GM19023 (cell line): ENCODE results near the gene CAMP.
"Not testable (repeated sequence)": the region's sequence is repeated elsewhere in the genome, so short reads cannot be mapped to it uniquely, and the experiment has no call there.

Experiments
- ATAC-seq: cut with Tn5 transposase; IDR thresholded peaks from one replicate; pipeline ENCODE4 v1.9.1; 2021; ENCODE audit warnings: mild to moderate bottlenecking, moderate library complexity; ENCODE audit not compliant: unreplicated experiment

Gene CAMP

DNA sequence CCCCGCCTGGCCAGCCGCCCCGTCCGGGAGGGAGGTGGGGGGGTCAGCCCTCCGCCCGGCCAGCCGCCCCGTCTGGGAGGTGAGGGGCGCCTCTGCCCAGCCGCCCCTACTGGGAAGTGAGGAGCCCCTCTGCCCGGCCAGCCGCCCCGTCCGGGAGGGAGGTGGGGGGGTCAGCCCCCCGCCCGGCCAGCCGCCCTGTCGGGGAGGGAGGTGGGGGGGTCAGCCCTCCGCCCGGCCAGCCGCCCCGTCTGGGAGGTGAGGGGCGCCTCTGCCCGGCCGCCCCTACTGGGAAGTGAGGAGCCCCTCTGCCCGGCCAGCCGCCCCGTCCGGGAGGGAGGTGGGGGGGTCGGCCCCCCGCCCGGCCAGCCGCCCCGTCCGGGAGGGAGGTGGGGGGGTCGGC is 11.5 kb upstream of the CAMP start:
- not testable (repeated sequence) for ATAC-seq

DNA sequence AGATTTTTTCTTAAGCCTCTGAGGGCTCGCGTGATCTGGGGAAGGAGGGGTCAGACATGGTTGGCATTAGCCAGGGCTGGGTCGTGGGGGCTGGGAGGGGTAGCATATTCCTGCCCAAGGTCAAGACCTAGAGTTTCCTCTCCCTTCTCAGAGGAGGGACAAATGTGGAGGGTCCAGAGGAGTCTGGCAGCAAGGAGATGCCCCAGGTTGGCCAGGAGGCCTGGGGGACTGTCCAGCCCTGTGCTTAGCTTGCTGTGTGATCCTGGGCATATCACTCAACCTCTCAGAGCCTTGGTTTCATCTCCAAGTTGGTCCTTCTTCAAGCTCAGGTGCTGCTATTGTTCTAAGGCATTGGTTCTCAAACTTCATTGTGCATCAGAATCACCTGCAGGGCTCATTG is 9.1 kb upstream of the CAMP start:
- ATAC-seq: no peak

DNA sequence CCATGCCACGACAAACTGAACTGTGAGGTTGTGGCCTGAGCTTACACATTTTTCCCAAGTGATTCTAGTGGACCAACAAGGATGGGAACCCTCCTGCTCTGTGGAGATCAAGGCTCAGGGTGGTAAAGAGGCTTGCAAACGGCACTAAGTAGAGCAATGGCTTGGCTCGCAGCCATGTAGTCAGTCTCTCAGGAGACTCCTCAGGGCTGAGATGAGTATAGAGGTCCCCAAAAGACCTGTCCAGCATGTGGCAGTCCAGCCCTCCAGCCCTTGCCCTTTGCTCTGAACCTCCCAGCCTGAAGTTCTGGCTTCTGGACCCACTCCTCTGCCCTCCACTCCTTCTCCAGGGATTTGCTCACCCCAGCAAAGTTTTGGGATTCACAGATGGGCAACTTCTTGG is 8.3 kb upstream of the CAMP start:
- ATAC-seq: no peak

DNA sequence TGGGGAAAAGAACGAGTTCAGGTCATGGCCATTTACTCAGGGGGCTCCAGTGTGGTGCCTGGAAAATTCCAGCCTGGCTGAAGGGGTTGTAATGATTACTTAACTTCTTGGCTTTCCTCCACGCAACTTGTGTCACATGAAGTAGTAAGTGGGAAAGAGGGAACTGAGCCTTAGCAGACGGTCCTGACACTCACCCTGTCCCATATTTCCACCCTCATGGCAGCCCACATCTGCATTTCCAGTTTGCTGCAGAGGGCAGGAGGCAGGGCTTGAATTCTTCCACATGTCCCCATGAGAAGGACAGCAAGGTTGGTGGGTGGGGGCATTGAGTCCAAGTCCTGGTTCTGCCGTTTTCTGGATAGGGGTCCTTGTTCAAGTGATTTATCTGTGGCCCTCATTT is 7.8 kb upstream of the CAMP start:
- no peak for ATAC-seq

DNA sequence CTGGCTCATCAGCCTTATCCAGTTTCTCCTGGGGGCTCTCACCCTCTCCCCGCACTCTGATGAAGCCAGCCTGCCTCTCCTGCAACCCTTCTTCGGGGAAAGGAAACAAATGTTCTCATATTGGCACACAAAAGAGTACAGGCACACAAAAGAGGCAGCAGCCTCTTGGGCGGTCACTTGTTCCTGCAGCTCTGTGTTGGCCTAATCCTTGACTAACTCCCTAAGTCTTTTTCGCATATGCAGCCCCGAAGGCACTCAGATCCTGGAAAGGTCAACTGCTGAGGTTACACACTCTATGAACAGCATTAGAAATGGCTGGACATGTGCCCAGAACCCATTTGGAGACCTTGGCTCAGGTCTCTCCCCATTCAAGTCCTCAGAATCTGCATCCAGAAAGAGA is 7.4 kb upstream of the CAMP start:
- no peak for ATAC-seq

DNA sequence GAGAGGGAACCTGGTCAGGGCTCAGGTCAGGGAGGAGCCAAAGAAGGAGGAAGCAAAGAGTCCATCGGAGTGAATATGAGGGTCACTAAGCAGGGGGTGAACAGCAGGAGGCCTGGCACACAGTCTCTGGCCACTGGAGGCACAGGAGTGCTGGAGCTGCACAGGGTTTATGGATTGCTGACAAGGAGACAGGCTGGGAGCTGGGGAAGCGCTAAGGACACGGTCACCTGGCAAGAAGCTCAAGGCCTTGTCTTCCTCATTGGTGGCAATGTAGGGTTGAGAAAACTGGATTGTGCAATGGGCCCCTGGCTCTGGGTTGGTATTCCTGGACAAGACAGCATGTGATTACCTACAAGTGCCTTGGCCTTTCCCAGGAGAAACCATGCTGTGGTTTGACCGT is 5.8 kb upstream of the CAMP start:
- no peak for ATAC-seq

DNA sequence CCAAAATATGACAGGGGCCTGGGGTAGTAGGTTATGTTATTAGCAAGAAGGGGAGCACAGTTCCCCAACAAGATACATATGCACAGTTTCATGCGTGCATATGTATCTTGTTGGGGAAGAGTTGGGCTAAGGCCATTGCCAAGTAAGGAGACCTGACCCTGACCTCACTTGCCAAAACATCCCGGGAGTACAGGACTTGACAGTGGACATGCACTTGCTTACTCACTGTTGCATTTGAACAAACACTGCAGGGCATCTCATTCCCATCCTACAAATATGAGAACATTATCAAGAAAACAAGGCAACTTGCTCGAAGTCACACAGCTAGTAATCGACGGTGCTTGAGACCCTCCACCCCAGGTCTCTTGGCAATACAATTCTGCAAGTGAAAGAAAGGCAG is 4.8 kb upstream of the CAMP start:
- ATAC-seq: no peak

DNA sequence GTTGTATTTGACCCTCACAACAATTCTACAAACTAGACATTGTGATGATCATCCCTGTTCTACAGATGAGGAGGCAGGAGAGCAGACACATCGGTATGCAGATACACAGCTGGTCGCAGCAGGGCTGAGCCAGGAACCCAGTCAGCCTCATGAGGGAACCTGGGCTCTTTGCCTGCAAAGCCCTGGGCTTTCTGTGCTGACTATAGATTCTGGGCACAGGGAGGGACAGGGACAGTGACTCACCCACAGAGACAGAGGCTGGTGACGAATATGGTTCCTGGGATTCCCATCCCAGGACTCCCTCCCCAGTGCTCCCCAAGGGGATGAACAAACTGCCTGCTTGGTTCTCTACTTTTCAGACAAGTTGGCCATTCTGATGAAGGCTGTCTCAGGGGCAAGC is 3.8 kb upstream of the CAMP start:
- ATAC-seq: no peak

DNA sequence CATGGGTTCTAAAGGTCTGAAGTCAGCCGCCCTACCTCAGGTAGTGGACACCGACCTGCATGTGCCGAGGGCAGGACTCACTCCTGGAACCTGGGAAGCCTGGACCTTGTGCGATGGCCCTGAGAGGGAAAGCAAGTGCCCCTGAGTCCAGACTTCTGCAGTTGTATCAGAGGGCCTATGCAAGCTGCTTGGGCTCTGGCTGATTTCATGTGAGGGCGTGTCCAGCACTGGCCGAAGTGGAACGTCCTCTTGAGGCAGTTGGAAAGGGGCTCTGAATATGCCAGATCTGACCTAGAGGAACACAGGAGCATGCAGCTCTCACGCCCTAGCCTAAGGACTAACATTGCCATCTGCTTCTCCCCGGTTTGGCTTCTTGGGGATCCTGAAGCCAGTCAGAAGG is 2.5 kb upstream of the CAMP start:
- ATAC-seq: no peak

DNA sequence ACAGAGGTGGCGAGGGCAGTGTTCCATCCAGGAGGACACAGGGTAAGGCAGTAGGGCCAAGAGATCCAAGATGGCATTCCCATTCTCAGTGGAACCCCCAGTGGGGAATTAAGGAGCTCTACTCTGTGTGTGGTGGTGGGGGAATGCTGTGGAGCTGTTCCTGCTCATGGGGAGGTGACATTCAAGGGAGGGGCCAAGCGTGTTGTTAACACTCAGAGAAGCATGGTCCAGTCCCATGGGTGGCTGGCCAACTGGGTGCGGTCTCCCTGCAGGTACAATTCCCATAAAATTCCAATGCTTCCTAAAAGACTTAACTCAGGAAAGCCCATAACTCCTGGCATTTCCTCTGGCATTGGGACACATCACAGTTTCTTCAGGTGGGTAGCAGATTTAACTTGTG is 2.3 kb downstream of the CAMP start:
- no peak for ATAC-seq

DNA sequence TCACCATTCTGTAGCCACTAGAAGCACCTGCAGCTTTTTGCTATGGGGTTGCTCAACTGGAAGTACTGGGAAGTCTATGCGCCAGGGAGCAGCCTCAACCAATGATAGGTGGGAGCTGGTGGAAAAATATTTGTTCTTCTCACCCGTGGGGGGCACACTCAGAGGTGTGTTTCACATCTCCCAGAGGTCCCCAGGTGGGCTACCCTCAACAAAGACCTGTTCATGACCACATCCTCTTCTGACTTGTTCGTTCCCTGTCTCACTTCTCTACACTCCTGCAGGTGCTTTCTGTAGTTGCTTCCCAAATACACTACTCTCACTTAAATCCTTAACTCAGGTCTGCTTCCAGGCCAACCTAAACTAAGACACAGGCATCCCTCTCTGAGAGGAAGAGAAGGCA is 3.6 kb downstream of the CAMP start:
- no peak for ATAC-seq

DNA sequence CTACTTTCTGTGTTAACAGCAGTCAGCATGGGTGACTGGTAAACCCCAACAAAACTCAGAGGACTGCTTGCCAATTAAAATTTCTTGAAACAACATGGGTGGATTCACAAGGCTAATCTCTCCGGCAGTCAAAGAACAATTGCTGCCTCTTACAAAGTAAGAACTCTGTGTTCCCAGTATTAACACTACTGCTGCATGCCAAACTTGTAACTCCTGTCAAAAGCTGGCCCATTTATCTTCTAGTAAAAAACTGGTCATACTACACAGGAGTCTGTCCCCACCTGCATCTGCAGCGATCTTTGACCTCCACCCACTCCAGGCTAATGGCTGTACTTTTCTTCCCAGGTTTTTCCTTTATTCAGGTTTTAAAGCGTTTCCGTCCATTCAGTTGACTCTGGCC is 8.9 kb downstream of the CAMP start:
- no peak for ATAC-seq

DNA sequence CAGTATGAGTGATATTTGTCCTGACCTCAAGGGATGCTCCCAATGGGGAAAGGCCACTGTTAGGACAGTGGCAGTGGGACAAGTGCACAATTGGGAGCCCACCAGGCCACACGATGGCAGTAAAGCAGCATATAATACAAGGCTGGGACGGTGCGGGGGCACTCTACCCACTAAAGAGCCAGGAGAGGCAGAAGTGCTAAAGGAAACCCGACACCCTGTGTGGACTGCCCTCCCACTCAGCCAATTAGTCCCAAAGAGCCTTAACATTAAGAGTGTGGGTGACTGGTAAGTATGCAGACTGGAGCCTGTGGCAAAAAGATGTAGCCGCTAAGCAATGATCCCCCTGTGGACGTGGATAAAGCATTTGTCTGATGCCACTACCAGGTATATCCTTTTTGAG is 9.4 kb downstream of the CAMP start:
- ATAC-seq: no peak

DNA sequence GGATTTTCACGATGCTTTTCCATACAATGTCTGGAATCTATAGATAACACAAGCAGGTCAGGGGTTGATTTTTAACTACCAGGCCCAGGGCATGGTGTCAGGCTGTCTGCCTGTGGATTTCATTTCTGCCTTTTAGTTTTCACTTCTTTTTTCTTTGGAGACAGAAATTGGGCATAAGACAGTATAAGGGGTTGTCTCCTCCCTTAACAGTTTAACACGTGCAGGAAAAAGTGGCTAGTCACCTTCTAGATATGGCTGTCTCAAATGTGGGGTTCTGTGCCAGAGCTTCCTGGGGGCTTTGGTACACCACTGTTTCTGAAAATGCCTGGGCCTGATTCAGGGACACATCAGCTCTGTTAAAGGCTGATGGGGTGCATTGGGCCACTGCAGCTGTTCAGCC is 10.2 kb downstream of the CAMP start:
- no peak for ATAC-seq

DNA sequence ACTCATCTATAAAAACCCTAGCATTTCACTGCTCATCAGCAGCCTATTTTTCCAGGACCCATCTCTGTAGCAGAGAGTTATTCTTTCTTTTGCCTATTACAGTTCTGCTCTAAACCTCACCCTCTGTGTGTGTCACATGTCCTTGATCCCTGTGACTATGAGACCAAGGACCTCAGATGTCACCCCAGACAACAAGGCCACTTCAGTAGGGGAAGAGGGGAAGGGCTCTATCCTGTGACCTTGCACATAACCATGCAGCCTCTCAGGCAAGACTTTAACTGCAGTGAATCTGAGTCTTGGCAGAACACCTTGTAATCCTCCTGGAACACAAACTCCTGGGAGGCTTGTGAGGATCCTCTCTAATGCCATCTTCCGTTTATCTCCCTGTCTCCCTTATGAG is 13.2 kb downstream of the CAMP start:
- no peak for ATAC-seq

DNA sequence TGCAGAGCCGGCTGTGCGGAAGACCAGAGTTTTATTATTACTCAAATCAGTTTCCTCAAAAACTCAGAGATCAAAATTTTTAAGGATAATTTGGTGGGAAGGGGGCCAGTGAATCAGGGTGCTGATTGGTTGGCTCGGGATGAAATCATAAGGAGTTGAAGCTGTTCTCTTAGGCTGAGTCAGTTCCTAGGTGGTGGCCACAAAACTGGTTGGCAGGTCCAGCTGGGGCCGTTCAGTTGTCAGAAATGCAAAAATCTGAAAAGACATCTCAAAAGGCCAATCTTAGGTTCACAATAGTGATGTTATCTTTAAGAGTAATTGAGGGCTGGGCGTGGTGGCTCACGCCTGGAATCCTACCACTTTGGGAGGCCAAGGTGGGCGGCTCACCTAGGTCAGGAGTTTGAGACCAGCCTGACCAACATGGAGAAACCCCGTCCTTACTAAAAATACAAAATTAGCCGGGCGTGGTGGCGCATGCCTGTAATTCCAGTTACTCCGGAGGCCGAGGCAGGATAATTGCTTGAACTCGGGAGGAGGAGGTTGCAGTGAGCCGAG is 15.3 kb downstream of the CAMP start:
- ATAC-seq: no peak

DNA sequence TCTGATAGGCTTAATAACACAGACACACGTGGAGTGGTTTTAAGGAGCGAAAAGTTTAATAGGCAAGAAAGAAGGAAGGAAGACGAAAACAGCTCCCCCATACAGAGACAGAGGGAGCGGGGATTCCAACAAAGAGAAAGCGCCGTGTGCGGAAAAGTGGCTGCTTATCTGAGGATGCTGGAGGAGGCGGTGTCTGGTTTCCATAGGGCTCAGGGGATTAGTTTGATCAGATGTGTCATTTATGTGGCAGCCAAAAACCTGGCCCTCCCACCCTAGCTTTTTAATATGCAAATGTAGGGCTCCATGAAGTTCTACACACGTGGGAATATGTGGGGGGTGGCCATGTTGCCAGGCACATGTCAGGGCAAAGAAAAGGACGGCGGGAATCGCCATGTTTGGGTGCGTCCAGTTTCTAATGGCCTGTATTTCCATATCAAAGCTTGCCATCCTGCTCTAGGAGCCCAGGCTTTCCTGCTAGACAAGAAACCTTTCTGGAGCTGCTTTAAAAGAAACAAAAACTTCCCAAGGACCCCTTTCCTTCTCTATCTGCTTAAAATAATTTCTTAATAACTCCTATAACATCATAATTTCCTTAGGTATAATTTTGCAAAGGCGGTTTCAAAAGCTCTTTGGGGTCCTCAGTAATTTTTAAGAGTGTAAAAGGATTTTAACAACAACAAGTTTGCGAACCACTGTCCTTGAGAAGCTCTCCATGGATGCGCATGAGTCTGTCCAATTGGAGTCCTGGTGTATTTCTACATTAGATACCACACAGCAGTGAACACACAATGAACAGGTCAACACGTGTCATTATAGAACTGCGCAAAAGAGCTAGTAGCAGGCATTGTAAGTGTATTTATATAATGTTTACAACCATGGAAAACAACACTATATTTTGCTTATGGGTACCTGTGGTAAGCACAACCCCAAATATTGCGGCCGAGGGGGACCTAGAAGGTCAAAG is 17.0 kb downstream of the CAMP start:
- ATAC-seq: no peak

DNA sequence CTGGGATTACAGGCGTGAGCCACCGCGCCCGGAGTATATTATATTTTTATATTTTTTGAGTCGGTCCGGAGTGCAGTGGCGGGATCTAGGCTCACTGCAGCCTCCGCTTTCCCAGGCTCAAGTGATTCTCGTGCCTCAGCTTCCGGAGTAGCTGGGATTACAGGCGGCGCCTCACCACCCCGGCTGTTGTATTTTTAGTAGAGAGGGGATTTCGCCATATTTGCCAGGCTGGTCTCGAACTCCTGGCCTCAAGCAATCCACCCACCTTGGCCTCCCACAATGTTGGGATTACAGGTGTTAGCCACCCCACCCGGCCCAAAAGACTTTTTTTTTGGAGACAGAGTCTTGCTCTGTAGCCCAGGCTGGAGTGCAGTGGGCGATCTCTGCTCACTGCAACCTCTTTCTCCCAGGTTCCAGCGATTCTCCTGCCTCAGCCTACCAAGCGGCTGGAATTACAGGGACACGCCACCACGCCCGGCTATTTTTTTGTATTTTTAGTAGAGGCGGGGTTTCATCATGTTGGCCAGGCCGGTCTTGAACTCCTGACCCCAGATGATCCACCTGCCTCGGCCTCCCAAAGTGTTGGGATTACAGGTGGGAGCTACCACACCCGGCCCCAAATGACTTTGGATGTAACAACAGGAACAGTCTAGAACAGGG is 18.6 kb downstream of the CAMP start:
- ATAC-seq: no peak

DNA sequence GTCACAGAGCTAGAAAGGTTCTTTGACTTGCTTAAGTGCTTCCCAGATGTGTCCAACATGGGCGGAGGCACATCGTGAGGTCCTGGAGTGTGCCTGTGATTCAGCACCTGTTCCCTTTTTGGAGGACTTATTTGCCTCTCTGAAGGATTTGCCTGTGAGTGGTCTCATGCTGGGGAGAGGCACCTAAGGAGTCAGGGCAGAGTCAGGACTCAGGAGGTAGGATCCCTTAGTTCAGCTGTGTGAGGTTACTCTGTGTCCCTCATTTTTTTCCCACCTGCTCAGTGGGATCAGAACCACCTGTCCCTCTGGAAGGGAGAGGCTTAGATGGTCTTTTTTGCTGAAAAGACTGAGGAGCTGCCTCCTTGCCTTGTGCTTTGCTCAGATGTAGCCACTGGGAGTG is 20.6 kb downstream of the CAMP start:
- ATAC-seq: no peak

DNA sequence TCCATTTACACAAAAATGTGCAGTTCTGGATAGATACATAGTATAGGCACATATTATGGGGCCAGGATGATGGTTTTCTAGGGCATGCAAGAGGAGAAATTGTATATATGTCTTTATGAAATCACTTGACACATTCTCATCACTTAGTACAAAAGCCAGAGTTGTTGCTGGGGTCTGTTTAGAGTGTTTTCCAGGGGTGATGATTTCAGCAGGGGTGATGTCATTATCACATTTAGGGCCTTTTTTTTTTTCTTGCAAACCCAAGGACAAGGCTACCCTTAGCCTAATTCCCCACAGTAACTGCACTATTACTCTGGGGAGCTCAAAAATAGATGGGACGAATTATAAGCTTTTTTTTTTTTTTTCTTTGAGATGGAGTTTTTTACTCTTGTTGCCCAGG is 21.2 kb downstream of the CAMP start:
- ATAC-seq: no peak

DNA sequence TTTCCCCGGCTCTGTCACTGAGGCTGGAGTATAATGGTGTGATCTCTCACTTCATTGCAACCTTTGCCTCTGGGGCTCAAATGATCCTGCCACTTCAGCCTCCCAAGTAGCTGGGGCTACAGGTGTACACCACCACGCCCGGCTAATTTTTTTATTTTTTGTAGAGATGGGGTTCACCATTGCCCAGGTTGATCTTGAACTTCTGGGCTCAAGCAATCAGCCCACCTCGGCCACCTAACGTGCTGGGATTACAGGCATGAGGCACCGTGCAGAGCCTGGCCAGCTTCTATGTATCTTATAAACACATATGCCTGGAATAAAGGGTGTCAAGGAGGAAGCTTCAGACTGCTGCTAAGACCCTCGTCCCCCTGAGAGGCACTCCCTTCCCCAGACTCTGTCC is 21.8 kb downstream of the CAMP start:
- ATAC-seq: no peak

DNA sequence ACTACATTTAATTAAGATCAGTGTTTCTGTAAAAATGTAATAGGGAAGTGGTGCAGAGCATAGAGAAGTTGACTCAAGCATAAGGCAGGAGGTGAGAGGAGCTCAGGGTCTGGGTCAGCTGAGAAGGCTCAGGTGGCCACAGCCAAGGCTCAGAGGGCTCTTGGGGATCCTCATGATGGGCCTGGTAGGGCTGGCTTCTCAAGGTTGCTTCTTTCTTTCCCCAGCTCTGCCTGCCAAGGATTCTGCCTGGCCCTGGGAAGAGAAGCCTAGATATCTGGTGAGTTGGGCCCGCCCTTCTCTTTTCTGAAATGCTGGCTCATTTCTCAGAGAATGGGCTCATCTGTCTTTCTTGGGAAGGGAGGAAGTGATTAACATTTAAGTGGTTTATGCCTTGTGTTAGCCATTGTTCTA is 24.1 kb downstream of the CAMP start:
- ATAC-seq: no peak
